Type B pancreatic cell (in vitro differentiated cells): Measurements from ENCODE around the gene PDZD7. TPM values are rescaled to one million over a fixed set of nuclear protein-coding genes. Genes with fewer than 3 reads are reported as not detected.

Experiments
- DNase-seq: peaks from one replicate; pipeline ENCODE4 v3.0.0; 2021; ENCODE audit warnings: mixed read lengths; ENCODE audit not compliant: unreplicated experiment; ENCODE audit errors: extremely low spot score
- H3K27ac Mint-ChIP-seq: 2 replicates; pipeline ENCODE4 v1.8.0; 2021; ENCODE audit warnings: mild to moderate bottlenecking, mixed read lengths
- H3K27me3 Mint-ChIP-seq: 2 replicates; pipeline ENCODE4 v1.8.0; 2021; ENCODE audit warnings: mixed read lengths
- H3K36me3 Mint-ChIP-seq: 2 replicates; pipeline ENCODE4 v1.8.0; 2021; ENCODE audit warnings: mixed read lengths
- H3K4me1 Mint-ChIP-seq: one replicate; pipeline ENCODE4 v1.8.0; 2021; ENCODE audit warnings: mixed read lengths; ENCODE audit not compliant: unreplicated experiment
- H3K4me3 Mint-ChIP-seq: 2 replicates; pipeline ENCODE4 v1.8.0; 2021; ENCODE audit warnings: mild to moderate bottlenecking, mixed read lengths
- H3K9me3 Mint-ChIP-seq: 2 replicates; pipeline ENCODE4 v1.8.0; 2021; ENCODE audit warnings: mixed read lengths
- CTCF ChIP-seq: fragments of 200-600 bp; sonication (generic); conservative IDR thresholded peaks from 2 replicates; pipeline ENCODE4 v1.5.0; 2021; ENCODE audit warnings: antibody characterized with exemption, mild to moderate bottlenecking
- total RNA-seq: library from RNA; stranded (reverse); gene quantifications from 2 replicates; pipeline ENCODE4 v1.2.1, GENCODE V29; 2021; ENCODE audit warnings: low replicate concordance

The PDZD7 gene
- total RNA-seq, 1 donor from 2014 or later = 2.0 TPM

- Mint-ChIP-seq H3K4me1 (peaks cover 37% of the 10 kb centered on the region), H3K4me3 (no peak overlapping the region), H3K36me3 (no peaks in the 10 kb centered on the region), H3K9me3 (no peaks in the 10 kb centered on the region), H3K27me3 (peaks cover 33% of the 10 kb centered on the region), H3K27ac (no peak overlapping the region)
- DNase-seq = no peak
- TF ChIP-seq CTCF = no peak
Observed at GRCh38 chr10:101014966-101015581, 15.9 kb downstream of the PDZD7 start.

DNA sequence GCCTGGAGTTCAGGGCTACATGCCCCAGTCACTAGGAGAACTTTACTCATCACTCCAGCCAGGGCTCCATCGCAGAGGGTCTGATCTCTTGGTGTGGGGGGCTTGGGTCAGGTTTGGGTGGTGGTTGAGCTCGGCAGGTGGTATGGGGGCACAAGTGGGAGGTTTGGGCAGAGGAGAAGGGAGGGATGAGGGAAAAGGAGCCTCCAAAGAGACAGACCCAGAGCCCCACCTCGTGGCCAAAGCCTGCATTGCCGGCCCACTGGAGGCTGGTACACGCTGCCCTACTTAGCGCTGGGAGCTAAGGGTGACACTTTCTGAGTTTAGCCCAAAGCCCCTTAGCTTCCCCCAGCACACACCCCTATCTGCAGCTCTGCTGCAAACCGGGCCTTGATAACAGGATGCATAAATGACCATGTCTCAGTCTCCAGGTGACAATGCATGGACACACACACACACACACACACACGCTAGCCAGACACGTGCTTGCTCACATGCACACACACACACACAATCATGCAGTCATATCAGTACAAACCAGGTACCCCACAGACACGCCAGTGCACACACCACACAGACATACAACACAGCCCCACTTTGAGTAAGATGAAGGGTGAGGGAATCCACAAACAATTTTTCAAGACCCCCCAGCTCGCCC, 16.6 kb downstream of the PDZD7 start:
- peak overlapping the region; percentile 54 for H3K4me3 Mint-ChIP-seq
- peak; percentile 88 for DNase-seq
- H3K27me3 Mint-ChIP-seq = peaks cover 33% of the 10 kb centered on the region

DNA sequence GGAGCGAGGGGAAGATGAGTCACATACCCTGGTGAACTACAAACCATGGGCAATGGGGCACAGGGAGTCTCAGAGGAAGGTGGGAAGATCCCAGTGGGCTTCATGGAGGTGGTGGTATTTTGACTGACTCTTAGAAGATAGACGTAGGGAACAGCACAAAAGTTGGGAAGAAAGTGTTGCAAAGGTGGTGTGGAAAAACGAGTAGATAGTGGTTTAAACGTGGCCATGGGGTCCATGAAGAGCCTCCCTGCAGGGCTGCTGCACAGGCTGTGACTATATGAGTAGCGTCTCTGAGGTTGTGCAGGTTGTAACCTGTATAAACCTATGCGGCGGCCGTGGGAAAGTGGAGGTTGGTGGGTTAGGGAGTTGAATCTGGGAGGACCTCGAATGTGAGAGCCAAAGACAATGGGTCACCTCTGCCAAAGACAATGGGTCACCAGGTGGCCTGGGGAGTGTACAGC, 17.5 kb downstream of the PDZD7 start:
- Mint-ChIP-seq H3K27me3 (peaks cover 30% of the 10 kb centered on the region), H3K4me3 (no peak overlapping the region), H3K27ac (peak overlapping the region; percentile 62), H3K9me3 (no peaks in the 10 kb centered on the region), H3K4me1 (peaks cover 34% of the 10 kb centered on the region), H3K36me3 (no peaks in the 10 kb centered on the region)
- DNase-seq = no peak
- TF ChIP-seq CTCF = no peak

More for the DNA sequence above, 16.6 kb downstream of the PDZD7 start:
- peak; percentile 89 for TF ChIP-seq CTCF
- Mint-ChIP-seq H3K36me3 (no peaks in the 10 kb centered on the region), H3K4me1 (peaks cover 37% of the 10 kb centered on the region), H3K9me3 (no peaks in the 10 kb centered on the region), H3K27ac (peak overlapping the region; percentile 68)

GRCh38 chr10:101012525-101013364, 18.2 kb downstream of the PDZD7 start:
- TF ChIP-seq CTCF = peak; percentile 96
- Mint-ChIP-seq H3K4me1 (peaks cover 31% of the 10 kb centered on the region), H3K36me3 (no peaks in the 10 kb centered on the region), H3K9me3 (no peaks in the 10 kb centered on the region), H3K27me3 (peaks cover 28% of the 10 kb centered on the region), H3K27ac (peak overlapping the region; percentile 62), H3K4me3 (no peak overlapping the region)
- DNase-seq = peak; percentile 86

DNA sequence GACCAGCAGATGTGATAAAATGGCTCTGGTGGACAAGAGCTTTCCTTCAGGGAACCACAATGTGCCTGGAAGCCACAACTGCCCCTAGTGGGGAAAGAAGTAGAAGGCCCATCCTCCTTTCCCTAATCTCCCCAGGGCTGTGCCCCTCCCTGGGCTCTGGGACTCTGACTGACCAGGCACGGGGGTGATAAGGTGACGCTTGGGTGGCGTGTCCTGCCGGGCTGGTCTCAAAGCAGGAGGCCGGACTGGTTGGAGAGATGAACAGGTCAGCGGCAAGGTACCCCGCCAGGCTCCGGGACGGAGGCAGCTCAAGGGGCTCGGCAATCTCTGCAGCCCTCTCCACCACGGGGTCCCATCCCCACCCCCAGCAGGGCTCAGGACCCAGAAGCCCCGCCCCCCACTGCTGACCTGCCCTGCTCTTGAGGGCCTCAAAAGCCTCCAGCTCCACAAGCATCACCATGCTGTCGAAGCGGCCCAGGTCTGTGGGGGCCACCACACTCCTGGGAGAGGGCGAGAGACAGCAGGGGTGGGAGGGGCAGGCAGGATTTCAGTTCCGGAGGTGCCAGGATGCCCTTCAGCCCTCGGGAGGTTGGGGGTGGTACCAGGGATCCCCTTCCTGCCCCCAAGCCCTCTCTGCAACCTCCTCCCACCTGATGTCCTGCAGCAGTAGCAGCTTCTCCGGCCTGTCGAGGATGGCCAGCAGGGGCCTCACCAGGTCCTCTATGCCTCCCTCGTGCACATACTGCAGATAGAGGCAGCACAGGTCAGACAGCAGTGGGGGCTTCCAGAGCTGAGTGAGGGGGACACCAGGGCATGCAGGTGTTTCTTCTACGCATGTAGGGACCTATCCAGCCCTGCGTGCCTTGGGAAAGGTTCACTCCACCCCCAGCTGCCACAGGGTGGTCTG, 19.2 kb downstream of the PDZD7 start:
- Mint-ChIP-seq H3K27me3 (peaks cover 18% of the 10 kb centered on the region), H3K4me3 (no peak overlapping the region), H3K9me3 (no peaks in the 10 kb centered on the region), H3K36me3 (no peaks in the 10 kb centered on the region), H3K27ac (peak overlapping the region; percentile 21), H3K4me1 (peaks cover 31% of the 10 kb centered on the region)
- TF ChIP-seq CTCF = peak; percentile 66
- no peak for DNase-seq
